ENCODE data around the gene BICD2.
"Not testable (repeated sequence)": the region's sequence is repeated elsewhere in the genome, so short reads cannot be mapped to it uniquely, and the experiment has no call there.

The BICD2 gene

DNA sequence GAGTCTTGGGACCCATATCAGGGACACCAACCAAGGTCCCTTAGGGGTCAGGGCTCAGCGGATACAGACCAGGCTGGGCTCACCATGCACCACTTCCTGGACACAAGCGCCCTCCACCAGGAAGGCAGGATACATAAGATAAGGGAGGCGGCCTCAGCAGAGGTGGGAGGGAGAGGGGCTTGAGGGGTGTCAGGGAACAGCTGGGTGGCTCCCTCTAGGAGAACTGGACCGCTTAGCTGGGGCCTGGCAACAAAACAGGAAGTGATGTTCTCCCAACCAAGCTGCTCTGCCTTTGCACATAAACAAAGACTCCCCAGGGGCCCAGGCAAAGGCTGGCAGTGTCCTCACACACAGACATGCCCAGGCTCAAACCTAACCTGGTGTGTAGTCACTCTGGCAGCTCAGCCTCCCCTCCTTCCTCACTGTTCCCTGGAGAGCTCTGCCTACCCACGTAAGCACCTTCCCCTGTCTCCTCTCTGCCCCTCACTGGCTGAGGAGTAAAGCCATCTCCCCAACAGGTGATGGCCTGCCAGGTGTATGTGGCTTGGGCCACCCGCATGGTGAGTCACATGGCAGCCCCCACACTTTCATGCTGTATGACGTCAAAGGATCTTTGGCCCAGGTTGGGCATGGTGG is 5.8 kb upstream of the BICD2 start:
- no peak for DNase-seq

DNA sequence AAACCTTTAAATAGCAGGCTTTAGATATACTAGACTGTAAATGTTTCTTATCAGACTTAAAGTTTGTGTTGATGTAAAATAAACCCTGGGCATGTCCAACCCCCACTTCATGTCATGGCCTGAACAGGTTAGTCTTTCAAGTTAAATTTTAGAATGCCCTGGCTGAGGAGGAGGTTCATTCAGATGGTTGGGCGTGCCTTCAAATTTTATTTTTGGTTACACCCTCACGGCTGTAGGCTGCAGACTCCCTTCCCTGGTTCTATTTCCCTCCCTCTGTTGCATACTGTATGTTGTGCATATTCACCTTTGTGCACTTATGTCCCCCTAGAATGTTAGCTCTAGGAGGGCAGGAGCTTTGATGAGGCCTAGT is 5.3 kb upstream of the BICD2 start:
- no peak for DNase-seq

DNA sequence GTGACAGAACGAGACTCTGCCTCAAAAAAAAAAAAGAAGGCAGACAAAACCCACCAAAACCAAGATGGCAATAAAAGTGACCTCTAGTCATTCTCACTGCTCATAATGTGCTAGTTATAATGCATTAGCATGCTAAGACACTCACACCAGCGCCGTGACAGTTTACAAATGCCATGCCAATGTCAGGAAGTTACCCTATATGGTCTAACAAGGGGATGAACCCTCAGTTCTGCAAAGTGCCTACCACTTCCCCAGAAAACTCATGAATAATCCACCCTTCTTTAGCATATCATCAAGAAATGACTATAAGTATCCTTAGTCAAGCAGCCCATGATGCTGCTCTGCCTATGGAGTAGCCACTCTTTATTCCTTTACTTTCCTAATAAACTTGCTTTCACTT is 4.7 kb upstream of the BICD2 start:
- no peak for DNase-seq

DNA sequence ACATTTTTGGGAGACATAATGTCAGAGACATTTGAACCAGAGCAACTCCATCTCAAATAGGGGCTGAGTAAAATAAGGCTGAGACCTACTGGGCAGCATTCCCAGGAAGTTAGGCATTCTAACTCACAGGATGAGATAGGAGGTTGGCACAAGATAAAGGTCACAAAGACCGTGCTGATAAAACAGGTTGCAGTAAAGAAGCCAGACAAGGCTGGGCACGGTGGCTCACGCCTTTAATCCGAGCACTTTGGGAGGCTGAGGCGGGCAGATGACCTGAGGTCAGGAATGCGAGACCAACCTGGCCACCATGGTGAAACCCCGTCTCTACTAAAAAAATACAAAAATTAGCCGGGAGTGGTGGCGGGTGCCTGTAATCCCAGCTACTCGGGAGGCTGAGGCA is 4.2 kb upstream of the BICD2 start:
- DNase-seq: not testable (repeated sequence)

DNA sequence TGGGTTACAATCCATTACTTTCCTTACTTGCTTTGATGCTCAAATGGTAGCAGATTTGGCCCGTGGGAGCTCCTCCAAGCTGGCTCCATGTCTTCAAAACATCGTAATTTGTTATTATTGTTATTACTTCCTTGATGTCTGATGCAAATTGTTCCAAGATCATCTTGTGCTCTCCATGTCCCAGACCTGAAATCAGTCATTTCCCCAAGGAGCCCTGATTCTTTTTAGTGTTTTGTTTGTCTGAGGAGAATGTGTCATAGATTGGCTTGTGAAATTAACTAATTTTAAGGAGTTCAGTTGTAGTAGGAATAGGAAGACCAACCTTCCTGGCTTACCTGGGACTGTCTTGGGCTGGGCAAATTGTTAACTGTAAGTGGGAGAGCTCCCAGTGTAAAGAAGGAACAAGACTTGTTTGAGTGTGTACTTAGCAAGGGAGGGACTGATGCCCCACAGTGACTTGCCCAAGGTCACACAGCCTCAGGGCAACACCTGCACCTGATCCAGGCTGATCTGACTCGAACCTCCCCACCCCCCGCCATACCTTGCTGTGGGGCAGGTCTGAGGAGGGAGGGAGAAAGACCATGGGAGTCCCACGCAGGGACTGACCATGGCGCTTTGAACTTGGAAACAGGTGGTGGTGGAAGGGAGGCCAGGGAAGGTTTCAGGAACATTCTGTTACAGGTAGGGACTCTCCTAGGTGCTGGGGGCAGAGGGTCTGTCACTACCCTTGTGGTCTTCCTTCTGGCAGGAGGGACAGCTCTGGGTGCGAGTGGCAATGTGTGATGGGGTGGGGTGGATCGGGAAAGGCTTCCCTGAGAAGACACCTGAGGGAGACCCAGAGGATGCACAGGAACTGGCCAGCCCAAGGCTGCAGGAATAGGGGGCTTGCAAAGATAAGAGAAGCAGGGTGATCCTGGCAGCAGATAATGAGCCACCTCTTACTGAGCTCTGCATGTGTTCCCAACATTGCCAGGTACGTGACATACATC is 2.7 kb upstream of the BICD2 start:
- no peak for DNase-seq

DNA sequence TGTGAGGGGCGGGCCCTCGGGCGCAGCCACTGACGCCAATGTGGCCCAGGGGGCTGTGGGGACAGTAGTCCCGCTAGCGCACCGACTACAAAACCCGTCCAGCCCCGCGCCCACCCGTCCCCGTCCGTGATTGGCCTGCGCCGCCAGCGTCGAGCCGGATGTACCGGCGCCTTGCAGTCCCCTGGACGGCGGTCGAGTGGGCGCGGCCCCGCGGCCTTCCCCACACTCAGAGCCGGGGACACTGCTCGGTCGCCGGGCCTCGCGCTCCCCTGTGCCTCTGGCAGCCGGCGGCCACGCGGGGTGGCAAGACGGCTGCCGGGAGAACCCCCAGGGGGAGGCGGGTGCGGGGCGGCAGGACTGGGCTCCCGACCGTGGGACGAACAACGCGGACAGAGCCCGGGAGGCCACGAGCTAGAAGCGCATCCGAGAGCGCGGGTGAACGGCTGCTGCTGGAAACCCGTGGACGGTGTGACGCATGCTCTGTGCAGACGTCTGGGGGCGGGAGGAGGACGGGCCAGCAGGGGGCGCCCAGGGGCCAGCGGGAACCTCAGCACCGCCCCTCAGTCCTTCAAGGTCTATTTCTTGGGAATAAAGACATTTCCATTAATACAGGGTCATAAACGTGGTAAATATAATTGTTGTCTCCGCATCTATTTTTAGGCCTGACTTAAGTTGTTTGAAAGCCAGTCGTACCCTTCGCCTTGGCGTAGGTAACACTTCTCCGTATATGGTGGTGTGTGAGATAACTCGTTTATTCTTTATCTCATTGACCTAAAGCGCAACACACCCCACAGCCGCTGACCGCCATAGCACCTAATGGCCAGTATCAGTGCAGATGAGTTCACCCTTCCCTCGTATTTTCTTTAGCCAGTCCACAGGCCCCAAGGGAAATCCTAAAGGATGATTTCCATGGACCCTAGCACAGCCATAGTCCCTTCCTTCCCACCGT is 629 bp upstream of the BICD2 start:
- DNase-seq: peak; percentile 89

DNA sequence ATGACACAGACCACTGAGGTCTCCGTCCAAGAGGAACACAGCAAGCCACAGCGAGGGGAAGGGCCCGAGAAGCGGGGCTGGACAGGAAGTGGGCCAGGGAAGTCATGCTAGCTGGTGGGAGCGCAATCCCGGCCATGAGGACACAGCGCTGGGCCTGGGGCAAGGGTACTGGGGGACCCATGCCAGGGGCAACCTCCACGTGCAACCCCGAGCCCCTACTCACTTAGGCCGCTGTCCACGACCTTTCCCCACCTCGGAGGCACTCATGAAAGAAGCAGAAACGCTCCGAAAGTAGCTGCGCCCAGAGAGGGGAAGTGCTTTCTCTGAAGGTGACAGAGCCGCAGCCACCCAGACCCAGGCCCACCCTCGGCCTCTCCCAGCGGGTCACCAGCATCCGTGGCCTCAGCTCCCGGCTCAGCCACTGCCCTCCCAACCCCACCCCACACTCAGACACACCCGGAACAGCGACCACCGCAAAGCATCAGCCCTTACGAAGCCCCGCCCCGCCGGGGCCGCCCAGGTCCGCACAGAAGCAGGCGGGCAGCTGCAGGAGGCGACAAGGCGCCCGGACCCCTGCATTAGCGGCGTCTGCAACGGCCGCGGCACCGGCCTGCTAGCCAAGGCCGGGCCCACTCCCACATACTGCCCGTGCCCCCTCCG is 782 bp downstream of the BICD2 start:
- DNase-seq: no peak

DNA sequence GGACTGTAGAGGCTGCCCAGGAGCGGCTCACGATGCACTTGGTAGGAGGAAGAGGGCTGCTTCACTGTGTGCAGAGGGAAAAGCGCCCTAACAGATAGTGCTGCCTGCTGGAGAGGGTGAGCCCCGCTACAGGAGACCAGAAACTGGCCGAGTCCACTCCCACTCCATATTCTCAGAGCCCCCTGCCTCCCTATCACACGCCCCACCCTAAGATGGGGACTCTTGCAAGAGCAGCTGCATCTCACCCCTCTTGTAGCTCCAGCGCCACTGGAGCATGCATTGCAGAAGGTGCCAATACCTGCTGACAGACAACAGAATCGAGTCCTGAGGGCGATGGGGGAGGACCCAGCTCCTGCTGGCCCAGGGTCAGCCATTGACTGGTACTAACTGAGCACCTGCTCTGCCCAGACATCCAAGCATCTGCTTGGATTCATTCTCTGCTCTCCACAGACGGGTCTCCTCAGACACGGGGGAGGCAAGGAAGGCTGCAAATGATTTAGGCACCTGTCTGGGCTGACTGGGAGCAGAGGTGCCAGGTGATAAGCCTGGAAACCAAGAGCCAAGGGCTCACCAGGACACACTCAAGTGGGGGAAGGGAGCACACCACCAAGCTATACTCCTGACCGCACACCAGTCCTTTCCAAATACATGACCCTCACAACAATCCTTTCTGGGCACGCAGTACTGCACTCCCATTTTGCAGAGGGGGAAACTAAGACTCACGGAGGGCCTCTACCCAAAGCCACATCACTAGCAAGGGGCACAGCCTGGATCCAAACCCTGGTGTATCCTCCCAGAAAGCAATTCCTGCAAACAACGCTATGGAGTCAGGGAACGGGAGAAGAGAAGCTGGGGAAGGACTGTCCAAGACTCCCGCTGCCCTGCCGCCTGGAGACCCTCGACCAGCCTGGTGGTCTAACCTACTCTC is 1.6 kb downstream of the BICD2 start:
- no peak for DNase-seq

DNA sequence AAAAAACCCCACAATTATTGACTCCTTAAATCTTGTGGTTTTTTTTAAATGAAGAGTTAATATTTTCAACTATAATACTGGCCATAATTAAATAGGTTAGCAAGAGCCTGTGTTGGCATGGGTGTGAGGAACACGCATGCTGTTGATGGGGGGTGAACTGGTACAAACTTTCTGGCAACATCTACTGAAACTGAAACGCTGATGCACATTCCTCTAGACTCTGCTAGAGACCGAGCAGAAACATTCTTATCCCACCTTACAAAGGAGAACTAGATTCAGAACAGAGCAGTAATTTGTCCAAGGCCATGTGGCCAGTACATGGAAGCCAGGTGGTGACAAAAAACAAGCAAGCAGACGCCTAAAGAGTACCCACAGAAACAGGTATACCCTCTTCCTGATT is 2.4 kb downstream of the BICD2 start:
- no peak for DNase-seq

DNA sequence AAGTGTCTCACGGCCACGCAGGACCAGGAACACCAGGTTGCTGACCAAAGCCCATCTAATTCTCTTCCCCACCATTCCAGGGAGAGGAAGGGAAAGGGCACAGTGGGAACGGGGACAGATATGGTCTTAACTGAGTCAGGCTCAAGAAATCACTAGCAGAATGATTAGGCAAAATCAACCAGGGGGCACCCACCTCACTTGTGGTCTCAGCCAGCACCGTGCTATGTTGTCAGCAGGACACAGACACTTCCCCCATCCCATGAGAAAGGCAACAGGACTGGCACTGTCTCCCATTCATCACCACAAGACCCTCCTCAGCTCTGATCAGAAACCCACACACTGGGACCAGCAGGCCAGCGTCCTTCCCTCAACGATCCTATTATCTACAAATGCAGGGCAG is 2.9 kb downstream of the BICD2 start:
- no peak for DNase-seq

DNA sequence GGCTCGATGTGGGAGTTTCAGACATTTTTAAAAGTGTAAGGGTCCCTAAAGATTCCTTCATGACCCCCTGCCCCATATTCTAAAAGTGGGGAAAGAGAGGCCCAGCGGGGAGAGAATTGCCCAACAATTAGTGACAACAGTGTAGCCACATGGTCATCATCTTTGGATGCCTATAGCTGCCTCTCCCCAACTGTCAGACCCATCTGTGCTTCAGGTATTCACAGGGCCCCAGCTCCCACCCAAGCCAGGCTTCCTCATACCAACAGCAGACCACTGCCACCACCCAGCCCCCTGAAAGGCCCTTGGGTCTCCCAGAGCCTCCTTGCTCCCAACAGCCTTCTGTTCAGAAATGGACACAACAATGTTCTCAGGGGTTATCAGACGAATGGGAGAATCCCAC is 4.1 kb downstream of the BICD2 start:
- no peak for DNase-seq

DNA sequence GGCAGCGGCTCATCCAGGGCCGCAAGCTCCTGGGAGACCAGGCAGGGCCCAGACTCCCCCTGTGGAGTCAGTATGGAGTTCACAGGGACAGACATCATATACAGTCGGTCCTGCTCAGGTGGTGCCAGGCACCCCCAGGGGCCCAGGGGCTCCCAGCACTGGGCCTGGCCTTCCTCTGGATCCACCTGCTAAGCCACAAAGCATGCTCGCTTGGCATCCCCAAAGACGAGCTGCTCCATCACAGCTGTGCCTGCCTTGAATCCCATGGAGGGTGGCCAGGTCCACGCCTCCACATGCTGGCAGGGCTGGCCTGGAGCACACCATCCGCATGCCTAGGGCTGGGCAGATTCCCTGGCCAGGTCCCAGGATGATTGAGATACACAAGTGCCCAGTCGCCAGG is 4.6 kb downstream of the BICD2 start:
- no peak for DNase-seq

DNA sequence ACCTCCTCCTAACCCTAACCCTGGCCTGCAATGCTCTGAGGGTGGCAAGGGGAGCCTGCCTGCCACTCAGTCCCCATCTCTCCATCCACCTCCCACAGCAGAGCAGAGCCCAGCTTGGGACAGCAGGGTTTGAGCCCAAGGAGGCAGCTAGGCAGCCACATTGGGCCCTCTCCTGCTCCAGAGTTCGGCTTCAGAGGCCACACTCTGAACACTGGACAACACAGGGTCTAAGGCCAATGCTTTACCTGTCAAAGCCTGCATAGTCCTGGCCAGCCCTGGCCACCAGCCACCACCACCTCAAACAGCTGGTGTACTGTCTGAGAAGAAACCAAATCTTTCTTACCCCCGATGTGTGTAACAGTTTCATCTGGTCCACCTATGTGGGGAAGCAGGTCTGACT is 5.2 kb downstream of the BICD2 start:
- DNase-seq: no peak

DNA sequence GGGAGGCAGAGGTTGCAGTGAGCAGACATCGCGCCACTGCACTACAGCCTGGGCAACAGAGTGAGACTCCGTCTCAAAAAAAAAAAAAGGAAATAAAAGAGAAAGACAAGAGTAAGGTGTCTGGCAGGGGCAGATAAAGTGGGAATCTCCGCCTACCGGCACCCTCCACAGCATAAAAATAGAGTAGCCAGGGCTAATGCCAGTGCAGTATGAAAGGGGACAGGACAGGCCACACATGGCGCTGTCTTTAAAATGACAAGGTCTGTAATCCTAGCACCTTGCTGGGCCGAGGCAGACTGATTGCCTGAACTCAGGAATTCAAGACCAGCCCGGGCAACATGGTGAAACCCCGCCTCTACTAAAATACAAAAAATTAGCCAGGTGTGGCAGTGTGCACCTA is 7.8 kb downstream of the BICD2 start:
- no peak for DNase-seq

DNA sequence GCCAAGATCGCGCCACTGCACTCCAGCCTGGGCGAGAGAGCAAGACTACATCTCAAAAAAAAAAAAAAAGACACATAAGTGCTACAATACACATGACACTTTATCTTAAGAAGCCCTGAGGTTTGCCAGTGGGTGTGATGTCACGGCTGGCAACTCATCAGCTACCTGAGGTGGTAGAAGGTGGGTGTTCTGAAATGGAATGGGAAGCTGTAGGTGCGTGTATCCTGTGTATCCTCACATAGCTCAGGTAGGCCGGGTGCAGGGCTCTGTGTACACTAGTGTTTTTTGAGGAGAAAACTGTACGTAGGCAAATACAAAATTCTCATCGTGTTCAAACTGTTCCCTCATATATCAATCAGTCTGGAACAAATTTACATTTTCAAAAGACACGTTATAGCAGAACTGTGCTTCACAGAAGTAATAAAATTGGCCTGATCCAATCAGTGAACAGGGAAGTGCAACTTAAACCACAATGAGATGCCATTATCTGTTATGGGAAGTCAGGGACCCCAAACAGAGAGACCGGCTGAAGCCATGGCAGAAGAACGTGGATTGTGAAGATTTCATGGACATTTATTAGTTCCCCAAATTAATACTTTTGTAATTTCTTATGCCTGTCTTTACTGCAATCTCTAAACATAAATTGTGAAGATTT is 10.4 kb downstream of the BICD2 start:
- DNase-seq: no peak

DNA sequence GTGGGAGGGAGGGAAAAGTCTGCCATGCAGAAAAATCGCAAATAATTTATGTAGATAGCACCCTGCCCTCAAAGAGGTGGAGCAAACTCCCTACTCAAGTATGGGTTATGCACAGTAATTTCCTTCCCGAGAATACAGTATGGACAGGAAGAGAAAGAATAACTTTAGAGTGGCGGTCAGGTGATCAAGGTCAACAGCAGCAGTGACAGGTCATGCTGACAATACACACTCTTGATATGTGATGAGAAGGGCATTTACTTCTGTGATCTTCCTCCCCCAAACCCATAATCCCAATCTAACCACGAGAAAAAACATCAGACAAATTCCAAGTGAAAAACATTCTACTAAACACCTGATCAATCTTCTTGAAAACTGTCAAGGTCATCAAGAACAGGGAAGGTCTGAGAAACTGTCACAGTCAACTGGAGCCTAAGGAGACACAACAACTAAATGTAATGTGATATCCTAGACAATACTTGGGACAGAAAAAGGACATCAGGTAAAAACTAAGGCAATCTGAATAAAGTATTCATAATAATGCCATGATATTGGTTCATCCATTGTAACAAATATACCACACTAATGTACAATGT is 11.7 kb downstream of the BICD2 start:
- no peak for DNase-seq

DNA sequence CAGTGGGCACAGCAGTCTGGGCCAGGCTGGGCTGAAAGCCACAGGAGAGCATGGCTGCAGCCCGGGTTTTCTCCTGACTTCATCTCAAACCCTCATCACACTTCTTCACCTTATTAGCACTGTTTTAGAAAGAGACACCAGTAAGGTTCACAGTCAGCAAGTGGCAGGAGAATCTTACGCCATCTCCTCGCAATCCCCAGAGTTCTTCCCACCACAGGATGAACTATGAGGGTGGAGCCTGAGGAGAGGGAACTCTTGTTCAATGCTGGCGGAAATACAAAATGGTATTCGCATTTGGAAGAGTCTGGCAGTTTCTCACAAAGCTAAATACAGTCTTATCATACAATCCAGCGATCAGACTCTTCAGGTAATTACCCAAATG is 14.7 kb downstream of the BICD2 start:
- DNase-seq: no peak

DNA sequence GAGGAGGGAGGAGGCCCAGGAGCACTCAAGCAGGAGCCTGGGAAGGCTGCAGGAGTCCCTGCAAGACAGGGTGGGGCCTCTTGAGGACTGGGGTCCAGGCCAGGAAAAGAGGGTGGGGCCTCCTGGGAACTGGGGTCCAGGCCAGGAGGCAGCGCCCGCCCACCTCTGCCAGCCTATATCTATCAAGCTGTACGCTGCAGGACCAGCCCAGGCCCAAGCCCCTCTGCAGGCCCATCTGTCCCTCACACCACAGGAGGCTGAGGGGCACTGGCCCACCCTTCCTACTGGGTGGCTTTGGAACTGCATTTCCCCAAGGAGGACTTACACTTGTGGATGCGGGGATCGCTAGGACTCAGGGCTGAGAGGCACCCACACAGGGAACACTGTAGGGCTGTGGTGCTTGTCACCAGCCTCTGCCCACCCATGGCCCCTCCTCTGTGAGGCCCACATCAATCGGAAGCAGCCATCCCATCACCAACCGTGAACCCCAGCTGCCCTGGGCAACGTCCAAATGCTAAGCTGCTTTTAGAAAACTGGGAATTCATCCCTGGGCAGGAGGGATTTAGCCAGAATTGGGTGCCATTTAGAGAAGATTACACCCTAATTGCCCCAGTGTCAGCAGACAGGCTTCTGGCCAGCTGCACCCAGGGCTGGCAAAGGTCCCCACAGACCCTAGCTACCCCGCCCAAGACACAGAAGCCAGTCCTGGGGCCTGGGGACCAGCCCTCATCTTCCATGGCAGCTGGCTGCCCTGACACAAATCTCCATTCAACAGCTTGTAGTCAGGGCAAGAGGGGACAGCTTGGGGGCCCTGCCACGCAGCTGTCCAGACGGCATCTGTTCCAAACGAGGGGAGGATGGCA is 15.3 kb downstream of the BICD2 start:
- no peak for DNase-seq

DNA sequence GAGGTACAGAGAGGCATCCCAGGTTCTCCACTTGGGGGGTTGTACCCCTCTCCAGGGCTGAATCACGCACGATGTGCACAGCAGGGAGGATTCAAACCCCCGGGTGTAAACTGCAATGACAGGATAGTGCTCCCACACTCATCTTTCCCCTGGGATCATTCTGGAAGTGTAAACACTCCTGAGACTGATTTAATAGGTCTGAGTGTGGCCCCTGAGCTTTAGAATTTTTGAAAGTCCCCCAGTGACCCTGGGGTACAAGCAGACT is 16.5 kb downstream of the BICD2 start:
- no peak for DNase-seq
